ENCODE measurements around the gene PTPRJ. TPM values are rescaled to one million over a fixed set of nuclear protein-coding genes. Genes with fewer than 3 reads are reported as not detected.

PTPRJ gene
- total and polyA plus RNA-seq, 2 donors (not counting 1 experiment from before 2014, with no cell fraction given): 11.2 to 20.0 TPM

DNA sequence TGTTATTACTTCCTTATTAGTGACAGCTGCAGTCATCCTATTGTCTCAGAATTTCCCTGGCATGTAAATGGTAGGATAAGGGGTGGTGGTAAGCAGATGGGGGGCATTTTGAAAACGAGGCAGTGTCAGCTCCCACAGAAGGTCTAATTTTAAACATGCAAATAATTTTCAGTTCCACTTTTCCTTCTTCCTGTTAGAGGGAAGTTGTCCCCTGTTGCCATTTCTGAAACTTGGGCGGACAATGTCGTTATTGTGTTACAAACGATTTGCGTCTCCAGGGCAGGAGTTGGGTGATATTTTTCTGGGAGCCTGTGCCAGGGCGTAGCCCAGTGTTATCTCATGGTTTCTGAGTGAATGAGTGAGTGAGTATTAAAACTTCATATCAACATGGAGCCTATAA is 7.4 kb downstream of the PTPRJ start:
- Histone ChIP-seq H3K9ac (ENCODE audit: low read length) (peak overlapping the region; percentile 39), H3K4me1 (ENCODE audit: control insufficient read depth in 2 of 2, insufficient read depth in 2 of 2, low read length in 2 of 2) (peaks cover 47 to 54% of the 10 kb centered on the region in 2 donors)

DNA sequence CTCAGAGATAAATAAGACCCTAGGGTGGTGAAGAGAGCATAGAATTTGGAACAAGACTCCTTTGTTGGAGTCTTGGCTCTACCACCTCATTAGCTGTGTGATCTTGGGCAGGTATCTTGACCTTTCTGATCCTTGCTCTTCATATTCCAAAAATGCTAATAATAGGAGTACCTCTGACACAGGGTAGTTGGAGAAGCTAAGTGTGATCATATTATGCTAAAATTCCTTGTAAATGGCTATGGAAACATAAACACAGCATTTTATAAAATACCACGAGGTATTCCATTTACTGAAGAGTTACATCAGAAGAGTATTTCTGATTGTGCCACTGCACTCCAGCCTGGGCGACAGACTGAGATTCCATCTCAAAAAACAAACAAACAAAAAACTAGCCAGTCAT is 9.4 kb downstream of the PTPRJ start:
- Histone ChIP-seq H3K9ac (ENCODE audit: low read length) (no peak overlapping the region), H2AFZ (ENCODE audit: insufficient read depth, low read depth, low read length, poor library complexity, severe bottlenecking) (no peak overlapping the region), H3K9me3 (ENCODE audit: control extremely low read depth in 1 of 3, control insufficient read depth in 2 of 3, insufficient read depth in 1 of 3, low read length in 2 of 3) (no peaks in the 10 kb centered on the region), H3K4me2 (replicated peaks; ENCODE audit: low read depth, low read length, poor library complexity, severe bottlenecking) (no peak overlapping the region), H3K4me1 (ENCODE audit: control insufficient read depth in 2 of 2, insufficient read depth in 2 of 2, low read length in 2 of 2) (peaks cover 35 to 48% of the 10 kb centered on the region in 2 donors), H3K4me3 (ENCODE audit: control extremely low read depth in 1 of 5, extremely low read depth in 1 of 5, insufficient read depth in 1 of 5, low read depth in 2 of 5, low read length in 4 of 5) (no peak overlapping the region), H4K20me1 (ENCODE audit: control insufficient read depth, insufficient read depth, low read length, poor library complexity, severe bottlenecking) (no peaks in the 10 kb centered on the region), H3K27ac (ENCODE audit: low read length in 2 of 2) (no peak overlapping the region), H3K36me3 (replicated peaks in 1 of 2; ENCODE audit: control extremely low read depth in 1 of 2, control insufficient read depth in 1 of 2, extremely low read depth in 1 of 2, insufficient read depth in 2 of 2, low read length in 1 of 2) (peaks cover 0 to 2% of the 10 kb centered on the region in 2 experiments), H3K79me2 (ENCODE audit: control insufficient read depth, insufficient read depth, low read length) (peaks cover 96% of the 10 kb centered on the region), H3K27me3 (replicated peaks in 1 of 4; ENCODE audit: control extremely low read depth in 1 of 4, control insufficient read depth in 3 of 4, insufficient read depth in 4 of 4, low read length in 3 of 4) (no peaks in the 10 kb centered on the region)
- ATAC-seq (ENCODE audit: low read depth) (no peak), DNase-seq (no peak)
- Mint-ChIP-seq H3K4me3 (no peak overlapping the region), H3K4me1 (peaks cover 56% of the 10 kb centered on the region), H3K9me3 (ENCODE audit: insufficient read depth) (no peaks in the 10 kb centered on the region), H3K27me3 (no peaks in the 10 kb centered on the region), H3K27ac (peak overlapping the region; percentile 32)
- ChIA-PET POLR2A (interaction anchor here (0.6 kb wide), 1 partner anchor 34 kb away, joined by 3 read pairs; no protein-coding TSS in a partner anchor), CTCF (interaction anchor here (1.2 kb wide), 1 partner anchor 29 kb away, joined by 3 read pairs; no protein-coding TSS in a partner anchor)
- intact Hi-C loops (cut with micrococcal nuclease): loop anchor here (2.0 kb wide), 1 partner anchor 15 kb away; no protein-coding TSS in a partner anchor
- TF ChIP-seq, protein P1, sequence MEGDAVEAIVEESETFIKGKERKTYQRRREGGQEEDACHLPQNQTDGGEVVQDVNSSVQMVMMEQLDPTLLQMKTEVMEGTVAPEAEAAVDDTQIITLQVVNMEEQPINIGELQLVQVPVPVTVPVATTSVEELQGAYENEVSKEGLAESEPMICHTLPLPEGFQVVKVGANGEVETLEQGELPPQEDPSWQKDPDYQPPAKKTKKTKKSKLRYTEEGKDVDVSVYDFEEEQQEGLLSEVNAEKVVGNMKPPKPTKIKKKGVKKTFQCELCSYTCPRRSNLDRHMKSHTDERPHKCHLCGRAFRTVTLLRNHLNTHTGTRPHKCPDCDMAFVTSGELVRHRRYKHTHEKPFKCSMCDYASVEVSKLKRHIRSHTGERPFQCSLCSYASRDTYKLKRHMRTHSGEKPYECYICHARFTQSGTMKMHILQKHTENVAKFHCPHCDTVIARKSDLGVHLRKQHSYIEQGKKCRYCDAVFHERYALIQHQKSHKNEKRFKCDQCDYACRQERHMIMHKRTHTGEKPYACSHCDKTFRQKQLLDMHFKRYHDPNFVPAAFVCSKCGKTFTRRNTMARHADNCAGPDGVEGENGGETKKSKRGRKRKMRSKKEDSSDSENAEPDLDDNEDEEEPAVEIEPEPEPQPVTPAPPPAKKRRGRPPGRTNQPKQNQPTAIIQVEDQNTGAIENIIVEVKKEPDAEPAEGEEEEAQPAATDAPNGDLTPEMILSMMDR (IDR thresholded peaks at IDR 0.05): no peak
- TF ChIP-seq EZH2 (IDR thresholded peaks at IDR 0.05; ENCODE audit: borderline replicate concordance, insufficient read depth, low read depth, low read length, poor library complexity, severe bottlenecking): no peak
- WGBS (ENCODE audit: insufficient coverage): no CpG with 5 or more reads among the region's 2 CpGs

More for the DNA sequence above, 7.4 kb downstream of the PTPRJ start:
- Histone ChIP-seq H3K79me2 (ENCODE audit: control insufficient read depth, insufficient read depth, low read length) (peaks cover 96% of the 10 kb centered on the region), H3K4me2 (replicated peaks; ENCODE audit: low read depth, low read length, poor library complexity, severe bottlenecking) (peak overlapping the region; percentile 69), H3K27me3 (replicated peaks in 1 of 4; ENCODE audit: control extremely low read depth in 1 of 4, control insufficient read depth in 3 of 4, insufficient read depth in 4 of 4, low read length in 3 of 4) (no peaks in the 10 kb centered on the region), H3K27ac (ENCODE audit: low read length in 2 of 2) (peak overlapping the region; percentile 27 to 63), H3K36me3 (replicated peaks in 1 of 2; ENCODE audit: control extremely low read depth in 1 of 2, control insufficient read depth in 1 of 2, extremely low read depth in 1 of 2, insufficient read depth in 2 of 2, low read length in 1 of 2) (peaks cover 1 to 2% of the 10 kb centered on the region in 2 experiments), H3K4me3 (ENCODE audit: control extremely low read depth in 1 of 5, extremely low read depth in 1 of 5, insufficient read depth in 1 of 5, low read depth in 2 of 5, low read length in 4 of 5) (peak overlapping the region in 4 of 5 experiments; percentile 15 to 54 (median 30)), H4K20me1 (ENCODE audit: control insufficient read depth, insufficient read depth, low read length, poor library complexity, severe bottlenecking) (no peaks in the 10 kb centered on the region), H3K9me3 (ENCODE audit: control extremely low read depth in 1 of 3, control insufficient read depth in 2 of 3, insufficient read depth in 1 of 3, low read length in 2 of 3) (no peaks in the 10 kb centered on the region), H2AFZ (ENCODE audit: insufficient read depth, low read depth, low read length, poor library complexity, severe bottlenecking) (peak overlapping the region; percentile 44)
- Mint-ChIP-seq H3K27ac (peak overlapping the region; percentile 83), H3K4me3 (peak overlapping the region; percentile 82), H3K27me3 (no peaks in the 10 kb centered on the region), H3K4me1 (peaks cover 64% of the 10 kb centered on the region), H3K9me3 (ENCODE audit: insufficient read depth) (no peaks in the 10 kb centered on the region)
- 0% methylated on average over 1 of the region's 6 CpGs for WGBS (ENCODE audit: insufficient coverage)
- ChIA-PET CTCF (no interaction called here), POLR2A (no interaction called here)
- ATAC-seq (ENCODE audit: low read depth) (peak; percentile 53), DNase-seq (peak; percentile 42)
- no peak for TF ChIP-seq EZH2 (IDR thresholded peaks at IDR 0.05; ENCODE audit: borderline replicate concordance, insufficient read depth, low read depth, low read length, poor library complexity, severe bottlenecking)
- TF ChIP-seq, protein P1 (IDR thresholded peaks at IDR 0.05): no peak
- intact Hi-C loops (cut with micrococcal nuclease): no loop called here
